RPMI7951 (cell line): Measurements from ENCODE around the gene MDH1B. TPM values are rescaled to one million over a fixed set of nuclear protein-coding genes. Genes with fewer than 3 reads are reported as not detected.
A peak's percentile ranks its signal among the peaks of the same experiment; 100 is the strongest.
"Not testable (repeated sequence)": the region's sequence is repeated elsewhere in the genome, so short reads cannot be mapped to it uniquely, and the experiment has no call there.

Source experiments
- DNase-seq: peaks from one replicate; pipeline ENCODE4 v3.0.0-alpha.2; 2012; ENCODE audit warnings: low read depth
- total RNA-seq: library from RNA; depleted of rRNA; stranded (reverse); fragments of >200 nt; shearing (Covaris generic); gene quantifications from 2 replicates; pipeline ENCODE4 v1.2.3, GENCODE V29; 2014

Gene MDH1B
- total RNA-seq, 1 experiment from 2014 or later, result 1.2 TPM

DNA sequence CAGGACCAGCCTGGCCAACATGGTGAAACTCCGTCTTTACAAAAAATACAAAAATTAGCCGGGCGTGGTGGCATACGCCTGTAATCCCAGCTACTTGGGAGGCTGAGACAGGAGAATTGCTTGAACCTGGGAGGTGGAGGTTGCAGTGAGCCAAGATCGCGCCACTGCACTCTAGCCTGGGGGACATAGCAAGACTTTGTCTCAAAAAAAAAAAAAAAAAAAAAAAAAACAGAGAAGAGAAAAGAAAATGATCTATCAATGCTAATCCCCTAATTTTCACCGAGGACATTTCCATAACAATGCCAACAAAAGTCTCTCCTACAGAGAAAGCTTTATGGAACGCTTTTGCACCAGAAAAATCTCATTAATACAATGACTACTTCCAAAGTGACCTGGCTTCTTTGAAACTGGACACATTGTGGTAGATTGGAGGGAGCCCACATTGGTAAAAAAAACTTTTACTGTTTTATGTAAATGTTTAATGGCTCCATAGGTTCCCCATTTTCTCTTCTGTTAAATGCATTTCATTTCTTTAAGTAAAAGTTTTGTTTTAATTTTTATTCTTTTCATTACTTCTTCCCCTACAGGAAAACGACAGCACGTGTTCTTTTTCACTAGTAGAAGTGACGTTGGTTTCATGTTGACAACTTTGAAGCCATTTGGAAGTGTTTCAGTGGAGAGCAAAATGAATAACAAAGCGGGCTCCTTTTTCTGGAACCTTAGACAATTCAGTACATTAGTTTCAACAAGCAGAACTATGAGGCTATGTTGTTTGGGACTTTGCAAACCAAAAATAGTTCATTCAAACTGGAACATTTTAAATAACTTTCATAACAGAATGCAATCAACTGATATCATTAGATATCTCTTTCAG is 1.2 kb upstream of the MDH1B start:
- no peak for DNase-seq

DNA sequence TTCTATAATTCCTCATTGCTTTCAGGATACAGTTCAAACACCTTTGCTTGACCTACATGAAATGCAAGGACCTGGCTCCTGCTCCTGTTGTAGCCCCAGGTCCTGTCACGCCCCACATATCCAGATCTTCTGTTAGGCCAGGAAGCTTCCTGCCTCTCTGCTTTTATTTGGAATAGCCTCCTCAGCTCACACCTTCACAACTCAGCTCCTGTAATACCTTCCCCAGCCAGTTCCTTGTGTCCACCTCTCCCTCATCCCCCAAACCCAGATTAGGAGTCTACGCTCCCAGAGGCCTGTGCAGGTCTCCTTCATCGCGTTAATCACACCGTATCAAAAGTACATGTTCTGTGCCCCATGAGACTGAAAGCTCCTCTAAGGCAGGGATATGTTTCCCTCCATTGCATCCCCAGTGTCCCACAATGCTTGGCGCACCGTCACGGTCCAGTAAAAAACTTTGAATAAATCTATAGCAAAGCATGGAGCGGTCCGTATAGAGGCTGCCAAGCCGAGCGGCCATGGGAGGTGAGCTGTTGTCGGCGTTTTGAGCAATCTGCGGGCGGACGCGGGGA is 371 bp downstream of the MDH1B start:
- DNase-seq, result no peak

DNA sequence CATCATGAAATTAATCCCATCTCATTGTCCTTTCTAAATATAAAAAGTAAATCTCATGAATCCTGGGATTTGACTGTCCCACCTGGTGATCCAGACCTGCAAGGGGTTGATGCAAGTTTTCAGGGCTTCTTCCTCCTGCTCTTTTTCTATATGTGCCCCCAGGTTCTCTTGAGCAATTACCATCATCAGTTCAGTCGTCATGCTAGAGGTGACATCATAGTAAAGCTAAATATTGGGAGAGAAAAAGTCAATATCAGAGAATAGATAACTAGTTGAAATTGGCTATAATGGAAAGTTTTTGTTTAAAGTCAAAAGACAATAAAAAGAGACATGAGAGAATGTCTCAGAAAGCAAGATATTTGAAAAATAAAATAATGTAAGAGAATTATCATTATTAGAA is 8.3 kb downstream of the MDH1B start:
- no peak for DNase-seq

DNA sequence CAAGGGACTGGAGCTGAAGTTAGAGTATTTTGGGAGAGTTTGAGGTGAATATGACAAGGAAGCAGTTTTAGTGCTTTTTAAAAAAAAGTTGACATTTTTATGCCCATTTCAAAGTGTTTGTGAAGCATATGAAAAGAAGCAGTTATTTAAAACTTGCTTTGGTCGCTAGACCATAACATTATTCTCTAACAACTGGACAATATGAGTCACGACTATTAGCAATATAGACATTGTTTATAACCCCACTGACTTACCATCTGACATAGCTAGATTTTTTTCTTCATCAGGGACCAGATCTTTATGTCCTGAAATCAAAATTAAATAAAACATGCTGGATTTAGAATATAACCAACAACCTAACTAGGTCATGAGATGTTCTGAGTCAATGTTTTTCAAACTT is 24.3 kb downstream of the MDH1B start:
- no peak for DNase-seq

DNA sequence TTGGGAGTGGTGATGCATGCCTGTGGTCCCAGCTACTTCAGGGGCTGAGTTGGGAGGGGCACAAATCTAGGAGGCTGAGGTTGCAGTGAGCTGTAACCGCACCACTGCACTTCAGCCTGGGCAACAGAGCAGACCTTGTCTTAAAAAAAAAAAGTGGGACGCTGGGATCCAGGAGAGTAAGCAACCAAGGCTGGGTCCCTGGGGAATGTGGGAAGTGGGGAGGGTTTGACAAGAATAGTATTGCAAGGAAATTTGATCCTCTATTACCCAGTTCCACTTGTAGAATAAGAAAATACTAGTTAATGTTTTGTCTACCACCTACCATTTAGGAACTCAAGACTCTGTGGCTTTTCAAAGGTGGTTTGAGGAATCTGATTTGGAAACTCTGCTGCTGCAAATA is 25.9 kb downstream of the MDH1B start:
- no peak for DNase-seq

DNA sequence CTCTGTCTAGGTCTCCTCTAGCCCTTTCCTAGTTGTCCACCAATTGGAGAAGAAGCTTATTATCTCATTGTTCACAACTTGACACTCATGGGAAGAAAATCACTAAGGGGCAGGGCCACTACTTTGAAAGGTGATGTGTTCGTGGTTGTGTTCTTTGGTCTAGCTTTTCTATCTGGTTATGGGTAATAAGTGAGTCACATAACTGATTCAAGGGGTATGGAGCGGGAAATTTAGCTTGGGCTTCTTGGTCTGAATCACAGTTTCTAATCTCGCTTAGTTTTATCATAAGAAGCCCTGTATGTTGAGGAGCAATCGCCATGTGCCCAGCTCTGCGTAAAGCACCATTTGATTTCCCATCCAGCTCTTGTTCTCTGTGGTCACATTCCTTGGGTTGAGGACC is 28.2 kb downstream of the MDH1B start:
- DNase-seq, result no peak

DNA sequence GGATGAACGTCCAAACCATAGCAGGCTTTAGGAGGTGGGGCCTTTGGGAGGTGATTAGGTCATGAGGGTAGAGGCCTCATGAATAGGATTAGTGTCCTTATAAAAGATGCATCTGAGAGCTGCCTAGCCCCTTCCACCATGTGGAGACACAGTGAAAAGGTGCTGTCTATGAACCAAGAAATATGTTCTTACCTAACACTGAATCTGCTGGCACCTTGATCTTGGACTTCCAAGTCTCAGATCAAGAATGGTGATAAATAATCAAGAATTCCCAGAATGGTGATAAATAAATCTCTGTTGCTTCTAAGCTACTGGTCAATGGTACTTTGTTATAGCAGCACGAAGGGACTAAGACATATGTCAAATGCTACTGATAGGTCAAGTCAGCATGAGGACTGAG is 31.8 kb downstream of the MDH1B start:
- no peak for DNase-seq

DNA sequence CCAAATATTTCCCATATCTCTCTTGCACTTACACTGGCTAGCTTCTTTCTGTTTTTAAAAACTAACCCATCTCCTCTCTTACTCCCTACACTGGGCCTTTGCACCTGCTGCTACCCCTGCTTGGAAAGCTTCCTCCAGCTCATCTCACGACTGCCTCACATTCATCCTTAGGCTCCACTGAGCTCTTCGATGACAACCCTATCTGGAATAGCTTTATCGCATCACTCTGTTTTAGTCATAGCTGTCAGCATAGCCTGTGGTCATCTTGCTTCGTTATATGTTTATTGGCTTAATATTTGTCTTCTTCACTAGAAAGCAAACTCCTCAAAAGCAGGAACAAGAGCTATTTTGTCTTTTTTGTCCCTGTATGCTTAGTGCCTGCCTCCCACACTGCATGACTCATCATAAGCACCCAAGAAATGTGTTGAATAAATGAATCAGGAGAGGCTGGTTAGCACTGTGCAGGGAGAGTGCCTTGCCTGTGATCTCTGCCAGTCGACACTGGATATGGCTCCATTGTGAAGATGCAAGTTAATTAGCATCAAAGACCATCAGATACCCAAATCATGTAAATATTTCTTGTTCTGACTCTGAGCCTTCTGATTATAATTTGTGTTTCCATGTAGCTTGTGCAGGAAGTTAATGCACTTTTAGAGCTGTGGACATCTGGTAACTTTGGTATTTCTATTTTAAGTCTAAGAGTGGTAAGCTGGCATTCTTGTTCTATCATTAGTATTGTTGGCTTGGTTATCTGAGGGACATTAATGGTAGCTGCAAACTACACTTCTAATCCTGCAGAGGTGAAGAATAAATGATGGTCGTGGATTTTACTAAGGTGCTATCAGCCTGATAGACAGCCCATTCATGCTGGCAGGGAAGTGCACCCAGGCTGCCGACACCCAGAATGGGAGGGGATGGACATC is 36.6 kb downstream of the MDH1B start:
- DNase-seq, result peak; percentile 54

DNA sequence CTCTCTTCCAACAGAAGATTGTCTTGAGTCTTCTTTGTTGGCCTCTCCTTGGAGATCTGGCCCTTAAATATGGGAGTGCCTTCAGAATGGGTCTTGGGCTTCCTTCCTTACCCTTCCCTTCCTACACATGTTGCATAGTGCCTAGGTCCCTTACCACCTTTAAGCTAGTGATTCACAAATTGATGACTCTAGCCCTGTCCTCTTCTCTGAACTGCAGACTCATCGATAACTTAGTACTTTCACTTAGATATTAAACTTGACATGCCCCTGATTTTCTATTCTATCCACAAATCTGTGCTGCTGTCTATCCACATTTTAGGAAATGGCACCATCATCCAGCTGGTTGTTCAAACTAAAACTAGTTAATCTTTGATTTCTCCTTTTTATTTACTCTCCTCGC is 37.8 kb downstream of the MDH1B start:
- no peak for DNase-seq

DNA sequence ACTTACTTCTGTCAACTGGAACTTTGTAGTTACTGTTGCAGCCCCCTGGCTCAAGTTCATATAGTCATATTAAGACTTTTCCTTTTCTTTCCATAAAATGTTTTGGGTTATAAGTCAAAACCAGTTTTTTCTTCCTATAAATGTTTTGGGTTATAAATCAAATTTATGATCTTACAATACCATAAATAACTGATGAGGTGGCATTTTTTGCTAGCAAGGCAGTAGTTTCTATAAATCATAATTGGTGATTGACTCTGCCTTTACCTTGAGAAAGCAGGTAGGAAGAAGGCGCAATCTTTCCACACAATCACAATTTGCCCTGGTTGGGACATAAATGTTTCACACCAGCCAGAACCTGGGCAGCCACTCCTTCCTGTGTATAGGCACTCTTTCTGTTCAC is 41.8 kb downstream of the MDH1B start:
- DNase-seq, result no peak

DNA sequence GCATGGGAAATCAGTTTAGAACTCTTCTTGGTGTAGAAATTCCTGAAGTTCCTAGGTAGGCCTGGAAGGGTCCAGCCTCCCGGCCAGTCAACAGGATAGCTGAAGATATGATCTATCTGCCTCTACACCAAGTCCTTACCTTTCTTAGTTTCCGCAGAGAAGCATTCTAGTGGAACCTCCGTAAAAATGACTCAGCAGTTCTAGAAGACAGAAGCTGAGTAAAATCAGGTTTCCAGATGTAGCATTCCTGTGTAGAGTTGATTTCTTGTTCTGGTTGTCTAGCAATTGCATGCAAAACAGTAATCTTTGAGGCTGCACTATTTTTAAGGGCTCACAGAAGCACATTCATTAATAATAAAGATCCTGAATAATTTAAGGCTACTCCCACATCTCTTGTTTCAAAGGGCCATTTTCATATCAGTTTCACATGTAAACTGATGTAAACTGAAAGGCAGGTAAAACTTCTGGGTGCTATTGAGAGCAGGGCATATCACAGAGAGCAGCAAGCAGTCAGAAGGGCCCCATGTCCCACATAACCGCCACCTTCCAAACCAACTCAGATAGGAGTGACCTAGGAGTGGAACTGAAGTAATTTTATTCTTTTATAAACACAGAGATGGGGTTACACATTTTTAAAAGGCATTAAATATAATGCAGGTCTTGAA is 43.7 kb downstream of the MDH1B start:
- no peak for DNase-seq

DNA sequence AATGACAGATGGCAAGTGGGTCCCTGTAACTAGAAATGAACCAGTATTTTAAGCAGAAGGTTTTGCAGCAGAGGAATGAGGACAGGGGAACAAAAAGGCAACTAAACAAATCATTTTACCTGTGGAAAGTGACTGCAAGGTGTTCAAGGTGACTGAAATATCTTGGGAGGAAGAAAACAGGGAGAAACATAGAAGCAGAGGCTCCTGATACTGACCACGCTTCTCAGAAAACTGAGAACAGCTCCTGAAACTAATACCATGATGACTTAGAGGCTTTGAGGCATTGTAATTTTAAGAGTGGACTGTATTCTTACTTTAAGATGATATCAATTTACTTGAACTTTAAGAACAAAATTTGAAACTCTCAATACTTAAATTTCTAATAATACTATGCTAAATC is 46.8 kb downstream of the MDH1B start, which contains the start of gene DYTN:
Gene DYTN (minus strand): TSS at position 101 of the 400 bp plus-strand sequence. CDS start 117 bp downstream, outside the sequence.
- DNase-seq, result no peak

DNA sequence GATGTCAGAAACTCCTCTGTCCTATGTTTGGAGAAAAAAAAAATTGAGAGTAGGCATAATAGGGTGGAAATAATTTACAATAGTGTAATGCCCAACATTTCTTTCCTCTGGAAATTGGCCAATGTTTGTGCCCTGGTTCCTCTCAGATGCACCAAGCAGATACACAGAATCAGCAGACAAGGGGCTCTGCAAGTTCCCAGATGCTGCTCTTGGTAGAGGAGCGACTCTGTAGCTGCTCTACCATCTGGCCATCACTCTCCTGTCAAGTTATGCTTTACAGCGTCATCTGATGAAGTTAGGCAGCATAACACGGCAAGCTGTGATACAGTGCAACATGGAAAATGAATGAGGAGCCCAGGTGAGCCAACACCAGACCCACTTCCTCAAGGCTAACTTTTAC is 48.5 kb downstream of the MDH1B start:
- DNase-seq, result no peak

DNA sequence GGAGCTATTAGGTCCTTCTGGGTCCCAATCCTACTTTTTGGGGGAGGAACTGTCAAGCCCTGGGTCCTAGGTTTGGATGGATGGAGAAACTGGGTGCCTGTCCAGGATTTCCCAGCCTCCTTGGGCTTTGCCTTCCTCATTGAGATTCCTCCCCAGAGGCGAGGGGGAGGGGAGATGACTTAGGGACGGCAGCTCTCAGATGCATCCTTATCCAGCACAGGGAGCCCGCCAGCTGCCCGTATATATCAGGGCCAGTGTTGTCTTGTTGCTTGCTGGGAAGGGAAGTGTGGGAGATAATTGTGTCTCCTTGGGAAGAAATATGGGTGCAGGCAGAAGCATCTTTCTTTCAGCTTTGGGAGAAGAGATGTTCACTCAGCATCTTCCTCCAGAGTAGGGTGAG is 49.9 kb downstream of the MDH1B start:
- DNase-seq, result not testable (repeated sequence)

DNA sequence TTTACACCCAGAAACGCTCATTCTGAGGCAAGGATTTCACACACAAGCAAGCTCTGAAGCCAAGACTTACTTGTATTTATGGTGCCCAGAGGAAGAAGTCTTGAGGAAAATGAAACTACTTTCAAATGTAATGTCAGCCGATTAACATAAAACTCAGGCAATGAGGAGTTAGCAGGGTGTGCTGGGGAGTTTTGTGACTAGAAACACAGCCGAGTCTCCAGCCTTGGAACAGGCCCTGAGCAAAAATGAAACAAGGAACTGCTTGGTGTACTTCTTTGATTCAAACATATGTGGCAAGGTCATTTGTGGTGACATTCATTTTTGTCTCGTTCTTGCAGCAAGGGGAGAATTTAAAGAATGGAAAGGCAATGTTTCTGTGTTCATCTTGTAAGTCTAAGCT is 51.4 kb downstream of the MDH1B start:
- DNase-seq, result peak; percentile 41

DNA sequence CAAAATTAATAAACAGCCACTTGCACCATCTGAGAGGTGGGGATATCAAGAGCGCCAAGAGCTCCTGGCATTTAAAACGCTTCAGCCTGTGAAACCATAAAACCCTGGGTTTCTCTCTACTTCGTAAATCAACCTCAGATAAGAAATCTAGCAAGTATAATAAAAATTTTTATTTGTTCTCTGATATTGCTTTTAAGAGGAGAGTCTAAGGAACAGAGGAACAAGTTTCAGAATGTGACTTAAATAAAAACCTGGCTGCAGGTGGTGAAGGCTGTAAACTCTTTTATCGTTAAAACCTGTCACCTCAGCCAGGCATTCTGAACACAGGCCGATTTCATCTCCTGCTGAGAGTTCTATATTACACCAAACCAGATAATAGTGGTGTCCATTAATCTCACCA is 56.8 kb downstream of the MDH1B start:
- DNase-seq, result no peak

DNA sequence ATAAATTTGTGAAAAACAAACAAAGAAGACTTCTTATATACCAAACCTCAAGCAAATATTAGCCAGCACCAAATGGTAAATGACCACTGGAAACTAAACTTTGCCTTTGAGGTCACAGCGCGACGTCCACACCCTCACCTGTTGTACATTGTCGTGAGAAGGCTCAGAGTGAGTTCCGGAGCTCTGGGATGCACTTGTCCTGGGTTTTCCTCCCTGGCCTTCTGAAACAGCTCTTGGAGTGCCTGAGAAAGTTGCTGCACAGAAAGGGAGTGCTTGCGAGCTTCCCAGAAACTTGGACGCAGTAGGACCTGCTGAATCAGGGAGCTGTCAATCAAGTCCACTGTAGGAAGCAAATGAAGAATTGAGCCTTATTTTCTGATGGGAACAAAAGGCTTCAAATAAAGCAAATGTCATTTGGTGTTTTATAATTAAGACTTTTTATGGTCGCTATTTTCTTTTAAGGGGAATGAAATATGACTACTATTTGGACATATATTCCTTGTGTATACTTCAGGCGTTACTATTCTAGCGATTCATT is 57.9 kb downstream of the MDH1B start:
- DNase-seq, result no peak

DNA sequence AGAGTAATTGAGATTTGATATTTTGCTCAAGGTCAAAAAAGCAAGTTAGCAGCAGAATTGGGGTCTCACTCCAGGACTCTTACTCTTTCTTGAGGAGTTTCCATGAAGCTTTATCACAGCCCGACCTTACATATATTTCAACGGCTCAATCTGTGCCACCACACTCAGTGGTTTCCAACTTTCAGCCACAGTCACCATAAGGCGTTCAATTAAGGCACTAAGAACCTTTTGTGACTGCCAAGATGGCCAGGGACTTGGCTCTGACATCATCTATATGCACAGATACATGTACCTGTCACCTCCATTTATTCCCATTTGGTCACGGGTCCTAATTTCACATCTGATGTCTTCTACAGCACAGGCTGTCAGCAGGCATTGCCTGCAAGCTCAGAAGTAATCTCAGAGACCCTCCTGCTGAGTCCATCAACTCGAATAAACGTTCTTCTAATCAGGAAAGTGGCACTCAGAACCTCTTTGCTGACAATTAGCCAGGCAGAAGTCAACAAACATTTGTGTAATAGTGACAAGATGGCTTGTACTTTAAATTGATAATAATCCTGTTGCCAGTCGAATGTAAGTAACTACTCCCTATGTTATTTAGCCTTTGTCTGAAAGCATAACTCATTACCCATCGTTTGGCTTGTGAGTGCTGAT is 63.0 kb downstream of the MDH1B start:
- DNase-seq, result no peak

DNA sequence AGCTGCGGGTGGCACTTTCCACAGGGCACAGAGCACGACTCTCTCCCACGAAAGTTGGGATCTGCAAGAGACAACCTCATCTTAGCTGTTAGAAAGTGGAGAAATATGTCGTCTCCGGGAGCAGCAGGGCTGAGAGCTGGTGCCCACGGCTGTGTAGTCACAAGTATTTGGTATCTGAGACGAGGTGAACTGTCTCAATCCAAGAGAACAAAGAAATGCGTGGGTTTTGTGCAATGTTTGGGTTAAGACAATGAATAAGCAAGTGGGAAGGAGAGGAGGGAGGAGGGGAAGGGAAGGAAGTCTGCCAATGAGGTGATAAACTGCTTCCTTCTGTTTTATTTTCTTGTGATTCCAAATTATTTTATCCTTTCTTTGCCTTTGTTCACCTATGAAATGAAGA is 65.0 kb downstream of the MDH1B start:
- DNase-seq, result no peak

DNA sequence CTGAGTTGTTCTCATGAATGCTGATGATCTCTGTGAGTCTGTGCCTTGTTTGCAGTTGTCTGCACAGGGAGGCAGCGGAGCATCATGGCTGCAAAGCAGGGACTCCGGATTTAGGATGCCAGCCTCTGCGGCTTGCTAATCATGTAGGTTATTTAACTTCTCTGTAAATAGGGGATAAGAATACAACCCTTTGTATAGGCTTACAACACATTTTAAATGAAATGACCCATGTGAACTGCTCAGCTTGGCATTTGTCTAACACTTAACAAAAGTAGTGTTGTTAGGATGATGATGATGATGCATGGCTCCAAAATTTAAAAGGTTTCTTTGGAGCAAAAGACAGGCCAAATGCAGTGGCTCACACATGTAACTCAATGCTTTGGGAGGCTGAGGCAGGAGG is 66.3 kb downstream of the MDH1B start:
- DNase-seq, result no peak

DNA sequence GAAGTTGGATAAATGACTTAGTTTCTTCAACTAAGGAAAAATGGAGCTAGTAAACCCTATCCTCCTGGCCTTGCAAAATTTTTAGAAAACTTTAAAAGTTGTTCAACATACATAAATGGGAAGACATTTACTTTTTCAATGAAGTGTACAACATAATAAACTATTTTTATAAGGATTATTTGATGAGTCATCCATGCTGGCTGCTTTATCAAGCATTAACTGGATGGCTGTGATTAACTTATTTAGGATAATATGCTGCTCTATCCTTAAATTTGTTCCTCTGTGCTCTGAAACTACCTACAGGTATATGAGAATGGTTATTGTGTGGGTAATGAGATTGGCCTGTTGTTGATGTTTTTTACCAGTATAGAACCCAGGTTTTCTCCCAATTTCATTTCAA is 68.2 kb downstream of the MDH1B start:
- DNase-seq, result no peak
